GM19463 (cell line): ENCODE results near the gene COX7B2.

ENCODE experiments used
- ATAC-seq: cut with Tn5 transposase; IDR thresholded peaks from one replicate; pipeline ENCODE4 v1.9.1; 2021; ENCODE audit warnings: mild to moderate bottlenecking, moderate library complexity; ENCODE audit not compliant: unreplicated experiment

Gene COX7B2

DNA sequence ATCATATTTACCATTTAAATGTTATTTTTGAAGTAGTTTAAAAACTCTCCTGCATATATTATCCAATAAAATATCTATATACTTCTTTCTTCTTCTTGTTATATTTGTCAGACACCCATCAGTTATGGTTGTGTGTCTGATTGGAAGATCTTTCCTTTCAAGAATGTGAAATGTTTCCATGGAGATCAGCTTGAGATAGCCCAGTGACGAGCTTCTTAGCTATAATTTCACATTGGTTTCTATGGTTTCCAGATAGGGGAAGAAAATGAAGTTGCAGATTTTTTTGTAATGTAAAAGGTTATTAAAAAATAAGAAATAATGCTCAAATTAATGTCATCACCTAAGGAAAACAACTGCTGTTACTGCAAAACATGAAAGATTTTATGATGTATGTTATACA lies 189.0 kb downstream of the COX7B2 start:
- no peak for ATAC-seq

DNA sequence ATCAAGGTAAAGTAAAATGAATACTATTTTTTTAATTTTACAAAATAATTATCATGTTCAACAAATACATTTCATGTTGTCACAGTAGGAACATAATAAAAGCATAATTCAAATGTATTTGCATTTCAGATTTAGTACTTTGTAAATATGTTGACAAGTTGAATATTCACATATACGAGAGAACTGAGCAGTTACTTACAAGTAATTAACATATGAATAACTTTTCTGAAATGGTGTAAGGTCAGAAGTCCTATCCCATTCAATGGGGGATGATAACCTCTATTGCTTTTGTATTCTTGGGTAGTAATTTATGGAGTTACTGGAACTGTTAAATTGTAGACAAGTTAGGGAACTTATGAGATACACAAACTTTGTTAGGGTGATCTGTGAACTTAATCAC lies 191.1 kb downstream of the COX7B2 start:
- no peak for ATAC-seq

- ATAC-seq, result no peak
These were observed 193.6 kb downstream of the COX7B2 start for GRCh38 chr4:46715468-46715867.

DNA sequence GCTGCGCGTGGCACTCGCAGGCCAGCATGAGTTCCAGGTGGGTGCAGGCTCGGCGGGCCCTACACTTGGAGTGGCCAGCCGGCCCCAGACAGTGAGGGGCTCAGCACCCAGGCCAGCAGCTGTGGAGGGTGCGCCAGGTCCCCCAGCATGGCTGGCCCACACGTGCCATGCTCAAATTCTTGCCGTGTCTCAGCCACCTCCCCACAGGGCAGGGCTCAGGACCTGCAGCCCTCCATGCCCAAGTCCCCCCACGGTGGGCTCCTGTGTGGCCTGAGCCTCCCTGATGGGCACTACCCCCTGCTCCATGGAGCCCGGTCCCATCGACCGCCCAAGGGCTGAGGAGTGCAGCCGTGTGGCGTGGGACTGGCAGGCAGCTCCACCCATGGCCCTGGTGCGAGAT lies 210.2 kb downstream of the COX7B2 start:
- no peak for ATAC-seq
